HG02763 (cell line): ENCODE measurements around the gene SLC16A4.
"Not testable (repeated sequence)": the region's sequence is repeated elsewhere in the genome, so short reads cannot be mapped to it uniquely, and the experiment has no call there.

Experiments used
- ATAC-seq: cut with Tn5 transposase; IDR thresholded peaks from one replicate; pipeline ENCODE4 v1.9.1; 2021; ENCODE audit warnings: mild to moderate bottlenecking, moderate library complexity; ENCODE audit not compliant: unreplicated experiment

The SLC16A4 gene

DNA sequence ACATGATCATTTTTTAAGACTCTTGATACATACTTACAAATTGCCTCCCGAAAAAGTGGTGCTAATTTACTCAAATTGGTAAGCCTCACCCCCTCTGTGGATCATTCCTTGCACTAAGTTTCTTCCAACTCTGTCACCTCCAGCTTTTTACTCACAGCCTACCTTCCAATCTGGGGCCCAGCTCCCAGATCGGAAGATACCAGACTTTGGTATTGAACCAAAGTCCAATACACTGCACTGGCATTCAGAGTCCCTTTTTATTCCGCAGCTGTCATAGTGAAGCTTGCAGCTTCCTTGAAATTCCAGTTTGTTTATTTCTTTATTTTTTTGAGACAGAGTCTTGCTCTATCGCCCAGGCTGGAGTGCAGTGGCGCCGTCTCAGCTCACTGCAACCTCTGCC, 18.5 kb upstream of the SLC16A4 start:
- no peak for ATAC-seq

DNA sequence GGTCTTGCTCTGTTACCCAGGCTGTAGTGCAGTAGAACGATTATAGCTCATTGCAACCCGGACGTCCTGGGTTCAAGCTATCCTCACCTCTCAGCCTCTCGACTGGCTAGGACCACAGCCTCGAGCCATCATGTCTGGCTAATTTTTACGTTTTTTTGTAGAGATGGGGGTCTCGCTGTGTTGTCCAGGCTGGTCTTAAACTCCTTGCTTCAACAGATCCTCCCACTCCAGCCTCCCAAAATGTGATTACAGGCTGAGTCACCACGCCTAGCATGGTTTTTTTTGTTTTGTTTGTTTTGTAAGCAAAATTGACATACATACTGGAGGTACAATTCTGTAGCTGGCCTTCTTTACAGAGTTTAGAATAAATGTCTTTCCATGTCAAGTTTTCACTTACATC, 17.7 kb upstream of the SLC16A4 start:
- no peak for ATAC-seq

DNA sequence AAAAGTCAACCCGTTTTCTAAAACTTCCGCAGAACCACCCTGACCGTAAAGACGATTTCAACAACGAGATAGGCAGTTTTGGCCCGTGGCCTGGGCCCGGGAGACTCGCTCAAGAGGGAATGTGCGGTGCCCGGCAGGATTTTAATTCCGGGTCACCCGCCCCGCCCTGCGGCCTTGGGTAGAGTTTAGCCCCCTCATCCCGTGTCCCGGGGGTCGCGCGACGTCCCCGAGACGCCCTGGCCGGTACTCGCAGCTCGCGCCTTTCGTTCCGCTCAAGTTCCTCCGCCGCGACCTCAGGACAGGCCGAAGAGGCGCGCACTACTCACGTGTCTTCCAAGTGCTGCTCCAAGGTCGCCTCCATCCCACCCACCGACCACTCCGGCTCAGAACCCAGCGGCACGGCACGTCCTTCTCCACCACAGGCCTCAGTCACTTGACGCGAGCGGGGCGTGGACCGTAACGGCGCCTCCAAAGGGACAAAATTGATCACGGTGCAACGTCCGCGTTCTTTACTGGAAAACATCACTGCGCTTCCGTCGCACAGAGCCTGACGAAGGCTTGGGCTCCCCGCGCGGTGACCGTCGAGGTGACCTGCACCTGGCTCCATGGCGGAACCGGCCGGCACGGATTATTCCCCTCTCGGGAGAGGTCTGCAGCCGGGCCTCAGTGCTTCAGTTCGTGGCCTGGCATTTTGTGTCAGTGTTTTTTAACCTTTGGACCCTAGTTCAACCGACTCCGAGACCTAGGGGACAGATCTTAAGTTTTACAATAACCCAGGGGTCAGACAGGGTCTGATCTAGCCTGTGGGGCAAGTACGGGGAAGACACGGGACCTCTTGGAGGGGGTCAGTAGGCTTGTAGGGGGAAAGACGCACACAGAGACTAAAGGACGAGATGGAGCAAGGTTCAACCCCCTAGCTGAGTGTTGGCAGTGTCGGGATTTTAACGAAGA, 16.7 kb upstream of the SLC16A4 start, which contains the start of gene LAMTOR5:
Gene LAMTOR5, minus strand, starts transcription at position 435 of the 951 bp plus-strand sequence. Its CDS starts 74 bp downstream, at position 361.
- peak; percentile 86 for ATAC-seq

DNA sequence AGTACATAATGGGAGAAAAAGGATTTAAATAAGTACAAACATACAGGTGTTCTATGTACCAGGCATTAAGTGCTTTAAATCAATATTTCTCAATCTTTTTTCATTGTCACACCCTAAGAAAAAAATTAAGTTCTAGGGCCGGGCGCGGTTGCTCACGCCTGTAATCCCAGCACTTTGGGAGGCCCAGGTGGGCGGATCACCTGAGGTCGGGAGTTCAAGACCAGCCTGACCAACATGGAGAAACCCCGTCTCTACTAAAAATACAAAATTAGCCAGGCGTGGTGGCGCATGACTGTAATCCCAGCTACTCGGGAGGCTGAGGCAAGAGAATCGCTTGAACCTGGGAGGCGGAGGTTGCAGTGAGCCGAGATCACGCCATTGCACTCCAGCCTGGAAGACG, 15.6 kb upstream of the SLC16A4 start:
- not testable (repeated sequence) for ATAC-seq

DNA sequence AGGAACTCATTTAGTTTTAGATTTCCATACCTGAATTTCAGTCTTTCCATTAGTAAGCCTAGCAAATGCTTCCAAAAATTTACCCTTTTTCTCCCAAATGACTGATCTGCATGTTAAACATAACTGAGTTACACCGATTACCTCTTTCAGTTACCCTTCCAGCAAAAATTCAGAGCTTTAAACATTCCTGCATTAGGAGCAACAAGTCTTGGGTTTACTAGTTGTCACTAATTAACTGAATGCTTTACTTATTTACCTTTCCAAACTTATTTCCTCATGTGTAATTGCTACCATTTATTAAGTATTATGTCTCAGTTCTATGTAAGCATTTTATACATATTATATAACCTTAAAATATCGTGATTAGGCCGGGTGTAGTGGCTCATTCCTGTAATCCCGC, 13.6 kb upstream of the SLC16A4 start:
- no peak for ATAC-seq

DNA sequence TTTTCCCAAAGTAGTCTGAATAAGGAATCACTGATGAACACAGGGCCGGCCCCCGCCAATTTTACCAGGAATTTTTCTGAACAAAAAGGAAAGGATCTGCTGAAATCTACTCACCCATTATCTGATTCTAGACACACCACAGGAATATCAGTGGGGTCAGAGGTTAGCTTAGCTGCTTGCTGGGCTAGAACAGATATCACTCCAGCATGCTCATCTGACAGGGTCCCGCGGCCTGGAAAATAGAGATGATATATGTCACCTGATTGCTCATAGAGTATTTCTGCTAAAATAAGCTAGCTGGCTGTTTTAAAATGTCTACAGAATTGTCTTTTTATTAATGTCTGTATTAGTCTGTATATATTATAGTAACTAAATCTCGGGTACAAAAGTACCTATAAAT, 13.0 kb upstream of the SLC16A4 start:
- ATAC-seq, result no peak

DNA sequence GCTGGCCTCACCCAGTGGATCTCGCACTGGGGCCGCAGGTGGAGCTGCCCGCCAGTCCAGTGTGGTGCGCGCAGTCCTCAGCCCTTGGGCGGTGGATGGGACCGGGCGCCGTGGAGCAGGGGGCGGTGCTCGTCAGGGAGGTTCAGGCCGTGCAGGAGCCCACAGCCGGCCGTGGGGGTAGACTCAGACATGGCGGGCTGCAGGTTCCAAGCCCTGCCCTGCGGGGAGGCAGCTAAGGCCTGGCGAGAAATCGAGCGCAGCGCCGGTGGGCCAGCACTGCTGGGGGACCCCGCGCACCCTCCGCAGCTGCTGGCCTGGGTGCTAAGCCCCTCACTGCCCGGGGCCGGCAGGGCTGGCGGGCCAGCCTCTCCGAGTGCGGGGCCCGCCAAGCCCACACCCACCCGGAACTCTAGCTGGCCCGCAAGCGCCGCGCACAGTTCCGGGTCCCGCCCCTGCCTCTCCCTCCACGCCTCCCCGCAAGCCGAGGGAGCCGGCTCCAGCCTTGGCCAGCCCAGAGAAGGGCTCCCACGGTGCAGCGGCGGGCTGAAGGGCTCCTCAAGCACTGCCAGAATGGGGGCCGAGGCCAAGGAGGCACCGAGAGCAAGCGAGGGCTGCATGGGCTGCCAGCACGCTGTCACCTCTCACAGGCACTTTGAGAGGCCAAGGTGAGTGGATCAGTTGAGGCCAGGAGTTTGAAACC, 5.6 kb upstream of the SLC16A4 start:
- not testable (repeated sequence) for ATAC-seq

DNA sequence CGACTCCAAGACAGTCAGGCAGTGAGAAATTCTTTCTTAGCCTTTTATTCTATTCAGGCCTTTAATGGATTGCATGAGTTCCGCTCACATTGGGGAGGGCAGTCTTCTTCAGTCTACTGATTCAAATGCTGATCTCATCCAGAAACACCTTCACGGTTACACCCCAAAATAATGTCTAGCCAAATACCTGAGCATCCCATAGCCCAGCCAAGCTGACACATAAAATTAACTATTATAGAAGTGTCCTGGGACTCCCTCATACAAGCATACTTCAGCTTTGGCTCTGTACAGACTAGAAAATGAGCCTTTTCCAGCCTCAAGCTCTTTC, 3.6 kb upstream of the SLC16A4 start:
- no peak for ATAC-seq

DNA sequence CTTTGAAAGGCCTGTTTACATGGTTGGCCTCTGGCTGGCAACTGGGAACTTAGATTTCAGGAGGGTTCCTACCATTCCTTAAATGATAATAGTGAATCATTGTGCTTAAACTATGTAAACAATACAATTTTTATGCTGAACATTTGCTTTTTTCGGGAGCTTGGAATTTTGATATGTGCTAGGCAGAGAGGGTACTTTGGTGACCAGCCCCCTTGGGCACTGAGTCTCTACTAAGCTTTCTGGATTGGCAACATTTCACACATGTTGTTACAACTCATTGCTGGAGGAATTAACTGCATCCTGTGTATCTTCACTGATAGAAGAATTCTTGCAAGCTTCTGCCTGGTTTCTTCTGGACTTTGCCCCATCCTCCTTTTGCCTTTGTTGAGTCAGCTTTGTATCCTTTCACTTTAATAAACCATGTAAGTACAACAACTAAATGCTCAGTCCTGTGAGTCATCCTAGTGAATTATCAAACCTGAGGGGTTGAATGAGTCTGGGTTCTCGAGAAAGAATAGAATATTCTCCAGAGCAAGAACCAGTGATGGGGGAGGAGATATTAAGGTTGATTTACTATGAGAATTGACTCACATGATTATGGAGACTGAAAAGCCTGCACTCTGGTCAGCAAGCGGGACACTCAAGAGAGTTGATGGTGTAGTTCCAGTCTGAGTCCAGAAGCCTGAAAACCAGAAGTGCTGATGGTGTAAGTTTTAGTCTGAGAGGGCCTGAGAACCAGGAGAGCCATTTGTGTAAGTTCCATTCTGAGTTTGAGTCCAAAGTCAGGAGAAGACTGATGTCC, 3.1 kb upstream of the SLC16A4 start:
- no peak for ATAC-seq

DNA sequence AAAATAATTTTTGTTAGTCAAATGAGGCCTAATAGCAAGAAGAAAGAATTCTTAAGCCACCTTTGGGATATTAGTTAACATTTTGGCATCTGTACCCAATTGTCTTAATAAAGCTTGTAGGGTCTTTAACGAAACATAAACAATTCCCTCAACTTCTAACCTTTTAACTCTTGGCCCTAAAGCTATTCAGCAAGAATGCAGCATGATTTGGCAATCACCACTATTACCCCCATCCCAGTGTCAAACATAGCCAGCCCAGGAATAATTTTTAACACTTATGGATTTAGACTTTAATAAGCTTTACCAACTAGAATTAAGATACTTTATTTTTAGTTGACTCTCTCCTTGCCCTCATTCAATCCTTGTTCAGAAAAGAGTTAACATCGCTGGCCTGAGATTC, 2.5 kb upstream of the SLC16A4 start:
- no peak for ATAC-seq

DNA sequence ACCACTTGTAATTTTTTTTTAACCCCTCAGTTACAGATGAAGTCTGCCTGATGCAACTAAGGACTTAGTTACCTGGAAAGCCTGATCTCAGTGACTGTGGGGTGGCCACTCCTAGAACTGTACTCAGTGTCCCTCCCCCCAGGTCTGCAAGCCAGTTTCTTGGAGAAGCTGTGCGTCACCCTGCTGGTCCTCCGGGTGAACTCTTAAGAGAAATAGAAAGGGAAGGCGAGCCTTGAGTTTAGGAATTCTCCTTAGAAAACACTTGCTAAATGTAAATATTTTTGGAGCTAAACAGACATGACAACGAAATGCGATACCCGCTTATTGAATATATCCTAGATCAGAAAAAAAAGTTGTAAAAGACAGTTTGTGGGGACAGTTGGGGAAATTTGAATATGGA, 730 bp downstream of the SLC16A4 start:
- no peak for ATAC-seq

DNA sequence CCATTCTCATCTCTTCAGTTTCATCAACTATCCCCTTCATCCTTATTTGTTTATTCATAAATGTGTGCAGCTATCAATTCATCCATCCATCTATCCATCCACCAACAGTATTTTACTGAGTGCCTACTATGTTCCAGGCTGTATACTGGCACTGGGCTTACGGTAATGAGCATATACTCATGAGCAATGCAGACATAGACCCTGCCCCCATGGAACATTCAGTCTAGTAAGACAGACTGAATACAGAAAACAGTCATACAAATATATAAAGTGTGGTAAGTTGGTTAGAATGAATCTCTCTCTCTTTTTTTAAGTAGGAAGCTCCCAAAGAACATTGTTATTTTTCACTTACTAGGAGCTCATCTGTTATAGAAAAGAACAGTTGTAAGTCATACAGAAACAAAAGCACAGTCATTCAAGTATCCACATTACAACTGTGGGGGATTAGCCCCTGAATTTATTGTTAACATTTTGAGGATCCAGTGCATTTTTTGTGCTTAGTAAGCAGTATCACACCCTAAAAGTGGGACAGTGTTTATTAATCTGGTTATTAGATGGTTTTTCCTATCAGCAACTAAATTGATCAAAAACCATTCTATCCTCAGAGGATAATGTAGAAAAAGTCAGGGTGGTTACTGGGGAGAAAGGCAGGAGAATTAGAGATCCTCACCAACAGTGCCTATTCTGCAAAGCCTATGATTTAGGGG, 3.6 kb downstream of the SLC16A4 start:
- no peak for ATAC-seq

DNA sequence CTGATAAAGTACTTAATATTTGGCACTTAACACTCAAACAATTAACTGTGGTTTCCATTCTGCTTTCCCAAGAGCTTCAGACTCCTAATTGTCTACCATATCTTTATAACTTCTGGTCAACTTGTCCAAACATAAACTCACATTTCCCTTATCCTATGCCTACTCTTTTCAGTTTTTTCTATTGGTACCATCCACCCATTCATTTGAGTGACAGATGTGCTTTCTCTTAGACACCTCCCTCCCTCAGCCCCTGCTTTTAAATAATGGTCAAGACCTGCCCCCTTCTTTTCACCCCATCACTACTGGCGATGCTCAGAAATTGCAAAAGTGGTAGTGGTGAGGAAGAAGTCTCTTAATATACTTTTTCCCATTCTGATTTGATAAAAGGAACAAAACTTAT, 5.5 kb downstream of the SLC16A4 start:
- no peak for ATAC-seq

DNA sequence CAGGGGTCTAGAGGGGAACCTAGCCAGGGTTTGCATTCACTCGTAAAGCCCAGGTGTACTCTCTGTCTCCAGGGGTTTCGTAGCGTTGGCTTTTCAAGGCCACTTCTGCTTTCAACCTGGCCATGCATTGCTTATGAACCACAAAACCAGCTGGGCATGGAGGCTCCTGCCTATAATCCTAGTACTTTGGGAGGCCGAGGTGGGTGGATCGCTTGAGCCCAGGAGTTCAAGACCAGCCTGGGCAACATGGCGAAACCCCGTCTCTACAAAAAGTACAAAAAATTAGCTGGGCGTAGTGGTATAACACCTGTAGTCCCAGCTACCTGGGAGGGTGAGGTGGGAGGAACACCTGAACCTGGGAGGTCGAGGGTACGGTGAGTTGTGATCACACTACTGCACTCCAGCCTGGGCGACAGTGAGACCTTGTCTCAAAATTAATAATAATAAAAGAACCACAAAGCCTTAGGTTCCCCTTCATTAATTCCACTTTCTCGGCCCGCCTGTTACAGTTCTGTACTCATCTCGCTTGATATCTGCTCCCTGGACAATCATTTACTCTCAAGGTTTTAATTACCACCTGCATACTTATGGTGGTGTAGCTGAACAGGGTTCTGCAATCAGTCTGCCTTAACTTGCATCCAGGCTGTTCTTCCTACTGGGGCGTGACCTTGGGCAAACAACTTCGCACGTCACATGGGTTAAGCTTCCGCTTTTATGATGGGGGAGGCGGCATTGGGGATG, 6.1 kb downstream of the SLC16A4 start:
- ATAC-seq, result peak; percentile 43

DNA sequence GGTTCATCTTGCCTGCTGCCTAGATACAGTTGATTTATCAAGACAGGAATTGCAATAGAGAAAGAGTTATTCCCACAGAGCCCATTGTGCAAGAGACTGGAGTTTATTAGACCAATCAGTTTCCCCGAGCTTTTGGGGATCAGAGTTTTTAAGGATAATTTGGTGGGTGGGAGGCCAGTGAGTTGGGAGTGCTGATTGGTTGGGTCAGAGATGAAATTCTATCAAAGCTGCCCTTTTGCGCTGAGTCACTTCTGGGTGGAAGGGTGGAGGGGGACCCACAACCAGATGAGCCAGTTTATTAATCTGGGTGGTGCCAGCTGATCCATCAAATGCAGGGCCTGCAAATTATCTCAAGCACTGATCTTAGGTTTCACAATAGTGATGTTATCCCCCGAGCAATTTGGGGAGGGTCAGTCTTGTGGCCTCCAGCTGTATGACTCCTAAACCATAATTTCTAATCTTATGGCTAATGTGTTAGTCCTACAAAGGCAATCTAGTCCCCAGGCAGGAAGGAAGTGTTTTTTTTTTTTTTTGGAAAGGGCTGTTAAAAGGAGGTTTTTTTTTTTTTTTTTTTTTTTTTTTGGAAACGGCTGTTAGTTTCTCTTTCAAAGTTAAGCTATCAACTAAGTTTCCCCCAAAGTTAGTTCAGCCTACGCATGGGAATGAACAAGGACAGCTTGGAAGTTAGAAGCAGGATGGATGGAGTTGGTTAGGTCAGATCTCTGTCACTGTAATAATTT, 7.4 kb downstream of the SLC16A4 start:
- no peak for ATAC-seq

DNA sequence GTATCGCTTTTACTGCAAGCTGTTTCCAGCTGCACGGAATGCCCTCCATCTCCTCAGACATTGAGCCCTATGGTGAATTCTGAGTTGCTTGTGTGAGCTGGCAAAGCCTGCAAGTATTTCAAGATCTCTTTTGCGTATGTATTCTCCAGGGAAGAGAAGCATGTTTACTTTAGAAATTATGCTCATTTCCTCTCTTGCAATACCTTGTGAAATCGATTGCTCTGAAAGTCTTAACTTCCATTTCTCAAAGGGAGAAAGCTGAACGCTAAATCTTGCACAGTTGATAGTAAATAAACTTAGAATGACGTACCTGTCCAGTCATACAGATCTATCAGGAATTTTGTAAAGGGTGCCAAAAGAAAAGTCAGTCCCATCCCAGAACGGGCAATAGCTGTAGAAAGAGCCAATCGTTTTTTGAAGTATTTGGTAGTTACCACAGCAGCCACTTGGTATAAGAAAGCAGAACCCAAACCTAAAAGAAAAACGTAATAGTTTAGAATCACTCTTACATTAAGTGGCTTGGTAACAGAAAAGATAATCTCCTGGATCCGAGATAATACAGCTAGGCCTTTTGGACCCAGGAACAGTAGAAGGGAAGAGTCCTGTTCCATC, 10.0 kb downstream of the SLC16A4 start:
- ATAC-seq, result no peak

DNA sequence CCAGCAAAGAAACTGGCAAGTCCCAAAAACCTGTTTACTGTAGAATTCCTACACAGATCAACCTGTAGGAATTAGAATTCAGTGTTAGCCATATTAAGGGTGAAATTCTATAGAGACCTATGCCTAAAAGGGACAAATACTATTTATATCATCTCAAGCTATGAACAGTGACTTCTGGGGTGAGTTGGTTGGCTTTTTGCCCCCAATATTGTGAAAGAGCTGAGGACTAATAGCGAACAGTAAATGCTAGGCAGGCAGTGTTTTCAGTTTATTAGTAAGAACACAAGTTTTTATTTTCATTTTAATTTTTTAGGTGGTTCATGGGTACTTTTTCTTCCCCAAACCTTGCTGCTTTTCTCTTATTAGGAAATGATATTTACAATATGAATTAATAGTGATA, 15.3 kb downstream of the SLC16A4 start:
- no peak for ATAC-seq

DNA sequence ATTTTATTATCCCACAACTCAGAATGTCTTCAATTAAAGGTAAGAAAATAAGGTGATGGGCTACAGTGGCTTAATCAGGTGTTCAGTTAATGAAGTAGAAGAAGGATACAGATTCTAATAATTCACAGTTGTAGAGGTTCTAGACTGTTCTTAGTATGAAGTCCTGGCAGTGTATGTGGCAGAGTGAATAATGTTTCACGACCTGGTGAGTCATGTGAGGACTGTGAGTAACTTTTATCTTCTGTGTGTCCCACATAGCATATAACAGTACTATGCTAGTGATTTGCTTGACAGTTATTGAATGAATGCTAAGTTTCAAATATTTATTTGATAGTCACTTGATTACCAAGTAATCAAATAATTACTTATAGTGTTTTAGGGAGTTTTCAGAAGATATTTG, 20.0 kb downstream of the SLC16A4 start:
- no peak for ATAC-seq

DNA sequence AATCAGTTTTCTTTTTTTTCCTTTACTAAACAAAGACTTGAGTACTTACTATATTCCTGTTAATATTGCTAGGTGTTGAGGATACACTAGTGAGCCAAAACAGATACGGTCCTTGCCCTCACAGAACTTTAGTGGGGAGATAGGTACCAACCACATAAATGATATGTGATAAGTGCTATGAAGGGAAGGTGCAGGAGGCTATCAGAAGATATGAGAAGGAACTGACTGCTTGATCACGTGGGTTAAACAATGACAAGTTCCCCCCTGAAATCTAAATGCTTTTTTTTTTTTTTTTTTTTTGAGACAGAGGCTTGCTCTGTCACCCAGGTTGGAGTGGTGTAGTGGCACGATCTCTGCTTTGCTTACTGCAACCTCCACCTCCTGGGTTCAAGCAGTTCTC, 26.6 kb downstream of the SLC16A4 start:
- ATAC-seq, result no peak
